ENCODE results near the gene CDKN2AIP. TPM values are rescaled to one million over a fixed set of nuclear protein-coding genes. Genes with fewer than 3 reads are reported as not detected.

Gene CDKN2AIP
- total RNA-seq, 4 donors from 2014 or later = 14.0 to 25.6 (median 17.2) TPM

DNA sequence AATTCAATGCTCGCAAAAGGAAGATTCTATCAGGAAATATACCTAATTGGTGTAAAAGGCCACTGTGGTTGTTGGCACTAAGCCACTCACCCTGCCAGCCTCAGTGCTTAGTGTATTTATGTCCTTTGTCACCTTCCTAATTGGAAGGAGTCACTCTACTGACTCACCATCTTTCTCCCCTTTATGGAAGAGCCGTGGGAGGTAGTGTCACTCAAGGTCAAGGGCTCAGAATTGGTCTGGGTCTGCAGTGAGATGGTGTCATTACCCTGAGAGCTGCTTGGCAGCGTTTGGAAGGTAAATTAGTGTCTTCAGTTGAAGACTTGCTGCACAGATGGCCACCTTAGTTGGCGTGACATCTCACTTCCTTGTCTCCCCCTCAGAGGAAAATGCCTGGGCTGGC is 41.7 kb upstream of the CDKN2AIP start:
- no peaks in the 10 kb centered on the region for H3K36me3 ChIP-seq

GRCh38 chr4:183403486-183403885 is 41.0 kb upstream of the CDKN2AIP start:
- Histone ChIP-seq H3K36me3 (no peaks in the 10 kb centered on the region), H3K27me3 (no peaks in the 10 kb centered on the region), H3K4me1 (peaks cover 9% of the 10 kb centered on the region), H3K9me3 (no peaks in the 10 kb centered on the region), H3K4me3 (no peak overlapping the region), H3K27ac (no peak overlapping the region)
- 68% methylated on average over 9 of the region's 9 CpGs for WGBS
- TF ChIP-seq POLR2A (IDR thresholded peaks at IDR 0.05) = no peak
- no peak for TF ChIP-seq EP300 (IDR thresholded peaks at IDR 0.05)
- TF ChIP-seq, protein P1, sequence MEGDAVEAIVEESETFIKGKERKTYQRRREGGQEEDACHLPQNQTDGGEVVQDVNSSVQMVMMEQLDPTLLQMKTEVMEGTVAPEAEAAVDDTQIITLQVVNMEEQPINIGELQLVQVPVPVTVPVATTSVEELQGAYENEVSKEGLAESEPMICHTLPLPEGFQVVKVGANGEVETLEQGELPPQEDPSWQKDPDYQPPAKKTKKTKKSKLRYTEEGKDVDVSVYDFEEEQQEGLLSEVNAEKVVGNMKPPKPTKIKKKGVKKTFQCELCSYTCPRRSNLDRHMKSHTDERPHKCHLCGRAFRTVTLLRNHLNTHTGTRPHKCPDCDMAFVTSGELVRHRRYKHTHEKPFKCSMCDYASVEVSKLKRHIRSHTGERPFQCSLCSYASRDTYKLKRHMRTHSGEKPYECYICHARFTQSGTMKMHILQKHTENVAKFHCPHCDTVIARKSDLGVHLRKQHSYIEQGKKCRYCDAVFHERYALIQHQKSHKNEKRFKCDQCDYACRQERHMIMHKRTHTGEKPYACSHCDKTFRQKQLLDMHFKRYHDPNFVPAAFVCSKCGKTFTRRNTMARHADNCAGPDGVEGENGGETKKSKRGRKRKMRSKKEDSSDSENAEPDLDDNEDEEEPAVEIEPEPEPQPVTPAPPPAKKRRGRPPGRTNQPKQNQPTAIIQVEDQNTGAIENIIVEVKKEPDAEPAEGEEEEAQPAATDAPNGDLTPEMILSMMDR (IDR thresholded peaks at IDR 0.05) = no peak
- TF ChIP-seq POLR2AphosphoS5 (IDR thresholded peaks at IDR 0.05) = no peak
- DNase-seq (ENCODE audit: low spot score in 2 of 2) = no peak

More for the DNA sequence above, 41.7 kb upstream of the CDKN2AIP start:
- H3K9me3 ChIP-seq = no peaks in the 10 kb centered on the region
- H3K27me3 ChIP-seq = no peaks in the 10 kb centered on the region
- 86% methylated on average over 4 of the region's 4 CpGs for WGBS
- H3K4me3 ChIP-seq = no peak overlapping the region
- DNase-seq (ENCODE audit: low spot score in 2 of 2) = no peak
- H3K4me1 ChIP-seq = peaks cover 15% of the 10 kb centered on the region
- H3K27ac ChIP-seq = no peak overlapping the region
- TF ChIP-seq, protein P1 (IDR thresholded peaks at IDR 0.05) = no peak
- TF ChIP-seq POLR2A (IDR thresholded peaks at IDR 0.05) = no peak
- no peak for TF ChIP-seq EP300 (IDR thresholded peaks at IDR 0.05)
- TF ChIP-seq POLR2AphosphoS5 (IDR thresholded peaks at IDR 0.05) = no peak

- no peak for TF ChIP-seq POLR2A (IDR thresholded peaks at IDR 0.05)
- TF ChIP-seq, protein P1 (IDR thresholded peaks at IDR 0.05) = no peak
- TF ChIP-seq EP300 (IDR thresholded peaks at IDR 0.05) = no peak
- TF ChIP-seq POLR2AphosphoS5 (IDR thresholded peaks at IDR 0.05) = no peak
- no peaks in the 10 kb centered on the region for H3K9me3 ChIP-seq
- no peak overlapping the region for H3K4me3 ChIP-seq
- no peaks in the 10 kb centered on the region for H3K27me3 ChIP-seq
- DNase-seq (ENCODE audit: low spot score in 2 of 2) = no peak
- peaks cover 5% of the 10 kb centered on the region for H3K4me1 ChIP-seq
- WGBS = 49% methylated on average over 3 of the region's 4 CpGs
- H3K27ac ChIP-seq = no peak overlapping the region
- no peaks in the 10 kb centered on the region for H3K36me3 ChIP-seq
Observed at GRCh38 chr4:183403961-183404360, 40.5 kb upstream of the CDKN2AIP start.

DNA sequence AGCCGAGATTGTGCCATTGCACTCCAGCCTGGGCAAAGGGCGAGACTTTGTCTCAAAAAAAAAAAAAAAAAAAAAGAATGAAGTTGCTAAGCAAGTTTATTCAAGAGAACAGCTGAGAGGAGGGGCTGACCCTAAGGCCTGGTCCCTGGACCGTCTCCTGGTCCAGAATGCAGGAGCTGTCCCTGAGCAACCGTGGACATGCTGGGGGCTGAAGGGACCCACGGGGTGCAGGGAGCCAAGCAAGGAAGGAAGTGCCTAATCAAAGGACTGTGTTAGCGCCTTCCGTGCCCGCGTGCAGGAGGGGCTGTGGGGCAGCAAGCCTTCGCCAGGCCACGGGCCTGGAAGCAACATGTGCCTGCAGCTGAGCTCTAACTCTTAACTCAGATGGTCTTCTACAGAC is 39.1 kb upstream of the CDKN2AIP start:
- Histone ChIP-seq H3K4me3 (no peak overlapping the region), H3K36me3 (no peaks in the 10 kb centered on the region), H3K27ac (no peak overlapping the region), H3K9me3 (no peaks in the 10 kb centered on the region), H3K4me1 (peaks cover 5% of the 10 kb centered on the region), H3K27me3 (no peaks in the 10 kb centered on the region)
- WGBS = 77% methylated on average over 11 of the region's 11 CpGs
- no peak for DNase-seq (ENCODE audit: low spot score in 2 of 2)
- no peak for TF ChIP-seq POLR2AphosphoS5 (IDR thresholded peaks at IDR 0.05)
- TF ChIP-seq, protein P1 (IDR thresholded peaks at IDR 0.05) = no peak
- no peak for TF ChIP-seq POLR2A (IDR thresholded peaks at IDR 0.05)
- TF ChIP-seq EP300 (IDR thresholded peaks at IDR 0.05) = no peak

DNA sequence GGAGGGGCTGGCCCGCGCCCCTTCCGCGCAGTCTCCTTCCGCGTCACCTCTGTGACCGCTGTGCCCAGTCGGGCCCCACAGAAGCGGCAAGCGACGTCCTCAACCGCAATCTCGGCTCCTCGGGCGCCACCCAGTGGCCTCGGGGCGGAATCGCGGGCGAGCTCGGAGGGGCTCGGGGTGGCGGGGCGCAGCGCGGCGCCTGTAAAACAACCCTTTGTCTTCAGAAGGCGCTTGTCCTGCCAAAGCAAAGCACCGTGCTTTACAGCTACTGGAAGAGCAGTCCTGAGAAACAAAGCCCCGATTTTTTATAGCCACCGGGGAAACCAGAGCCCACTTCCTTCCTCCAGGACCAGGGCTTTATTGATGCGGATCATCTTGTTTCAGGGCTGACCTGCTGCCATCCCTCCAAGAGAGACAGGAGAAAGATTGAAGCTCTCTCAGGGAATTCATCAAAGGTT is 37.3 kb upstream of the CDKN2AIP start:
- Histone ChIP-seq H3K27me3 (no peaks in the 10 kb centered on the region), H3K4me1 (peaks cover 5% of the 10 kb centered on the region), H3K9me3 (no peaks in the 10 kb centered on the region), H3K4me3 (peak overlapping the region; percentile 35), H3K36me3 (no peaks in the 10 kb centered on the region), H3K27ac (no peak overlapping the region)
- peak; percentile 81 to 86 for DNase-seq (ENCODE audit: low spot score in 2 of 2)
- 2% methylated on average over 32 of the region's 32 CpGs for WGBS
- no peak for TF ChIP-seq POLR2A (IDR thresholded peaks at IDR 0.05)
- no peak for TF ChIP-seq EP300 (IDR thresholded peaks at IDR 0.05)
- TF ChIP-seq, protein P1 (IDR thresholded peaks at IDR 0.05) = peak; percentile 78 to 95
- no peak for TF ChIP-seq POLR2AphosphoS5 (IDR thresholded peaks at IDR 0.05)
